Neuron (in vitro differentiated cells): ENCODE measurements around the gene PSEN1.

Source experiments
- H2AFZ ChIP-seq: one replicate; pipeline ENCODE4 v1.6.1; 2013; ENCODE audit warnings: low read depth, mild to moderate bottlenecking, inconsistent platforms, low read length, moderate library complexity
- H3K27me3 ChIP-seq: one replicate; pipeline ENCODE4 v1.6.1; 2013; ENCODE audit warnings: low read length; ENCODE audit not compliant: insufficient read depth
- H3K36me3 ChIP-seq: one replicate; pipeline ENCODE4 v1.6.1; 2013; ENCODE audit warnings: low read length; ENCODE audit not compliant: insufficient read depth
- H3K4me1 ChIP-seq: one replicate; pipeline ENCODE4 v1.6.1; 2013; ENCODE audit warnings: low read length; ENCODE audit not compliant: insufficient read depth
- H3K4me3 ChIP-seq: 2 replicates; pipeline ENCODE4 v1.5.1; 2013; ENCODE audit warnings: mild to moderate bottlenecking, low read length, moderate library complexity
- H3K9me3 ChIP-seq: one replicate; pipeline ENCODE4 v1.6.1; 2013; ENCODE audit warnings: low read length

The PSEN1 gene

DNA sequence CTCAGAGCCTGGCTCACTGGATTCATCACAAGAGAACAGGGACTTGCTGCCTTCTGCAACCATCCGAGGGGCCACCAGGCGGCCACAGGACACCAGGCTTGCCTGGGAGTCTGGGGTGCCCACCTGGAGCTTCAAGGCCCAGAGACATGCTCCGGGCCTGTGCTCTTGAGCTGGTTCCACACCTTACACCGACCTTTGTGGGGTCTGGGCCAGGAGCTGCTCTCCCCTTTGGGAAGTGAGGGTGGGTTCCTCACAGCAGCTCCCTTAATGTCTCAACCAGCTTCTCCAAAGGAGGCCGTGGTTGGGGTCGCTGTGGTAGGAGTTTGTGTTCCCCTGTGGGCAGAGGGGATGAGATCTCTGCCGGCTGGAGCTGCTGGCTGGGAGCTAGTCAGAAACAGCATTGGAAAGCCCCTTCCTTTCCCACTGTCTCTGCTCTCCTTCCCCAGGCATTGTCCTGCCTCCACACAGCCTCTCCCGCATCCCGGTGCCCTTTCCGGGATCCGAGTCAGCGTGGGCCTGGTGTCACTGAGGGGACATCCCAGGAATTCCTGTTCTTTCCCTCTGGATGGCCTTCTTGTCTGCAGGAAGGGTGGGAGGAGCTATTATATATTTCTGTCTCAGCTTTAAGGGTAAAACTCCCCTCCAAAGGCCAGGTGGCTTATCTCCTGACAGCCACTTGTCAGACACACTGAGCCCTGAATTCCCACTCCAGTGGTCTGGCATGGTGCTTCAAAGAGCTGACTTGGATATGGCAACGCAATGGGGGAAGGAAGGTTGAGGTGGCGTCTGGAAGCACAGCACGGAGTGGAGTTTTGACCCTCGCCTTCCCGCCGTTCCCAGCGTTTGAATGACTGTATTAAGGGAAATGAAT lies 95.9 kb downstream of the PSEN1 start:
- H3K27me3 ChIP-seq, result no peaks in the 10 kb centered on the region
- no peak overlapping the region for H3K4me3 ChIP-seq
- H3K9me3 ChIP-seq, result no peaks in the 10 kb centered on the region
- peaks cover 3% of the 10 kb centered on the region for H3K36me3 ChIP-seq
- peaks cover 34% of the 10 kb centered on the region for H3K4me1 ChIP-seq
- H2AFZ ChIP-seq, result no peak overlapping the region

DNA sequence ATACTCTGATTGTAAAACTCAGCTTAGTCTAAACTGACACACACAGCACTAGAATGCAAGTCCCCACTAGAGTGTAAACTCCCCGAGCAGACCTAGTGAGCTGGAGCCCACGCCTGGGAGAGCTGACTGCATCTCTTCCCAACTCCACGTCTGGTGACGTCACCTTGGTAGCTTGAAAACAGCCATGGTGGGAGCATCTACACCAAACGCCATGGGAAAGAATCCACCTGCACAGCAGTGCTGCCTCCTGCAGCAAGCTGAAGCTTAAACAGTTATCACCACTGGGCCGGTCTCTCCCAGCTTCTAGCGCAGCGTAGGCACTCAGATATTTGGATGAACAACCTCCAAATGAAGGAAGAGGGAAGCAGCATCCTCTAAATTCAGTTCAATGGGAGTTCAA lies 96.7 kb downstream of the PSEN1 start:
- no peak overlapping the region for H2AFZ ChIP-seq

DNA sequence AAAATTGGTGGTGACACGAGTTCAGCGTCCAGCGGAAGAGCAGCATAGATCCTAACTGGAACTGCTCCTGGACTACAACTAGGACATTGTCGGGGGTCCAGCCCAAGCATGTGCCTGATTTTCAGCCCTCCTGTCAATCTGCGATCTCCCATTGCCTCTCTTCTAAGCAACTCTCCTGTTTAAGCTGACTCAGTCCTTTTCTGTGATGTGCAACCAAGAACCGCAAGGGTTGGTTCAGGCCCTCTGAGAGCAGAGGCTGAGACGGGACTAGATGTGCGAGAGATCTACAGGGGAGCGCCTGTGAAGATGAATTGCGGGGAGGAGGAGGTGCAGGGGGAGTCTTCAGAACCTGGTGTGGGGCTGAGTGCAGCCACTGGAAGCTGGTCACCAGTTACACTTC lies 97.3 kb downstream of the PSEN1 start:
- Histone ChIP-seq H3K4me1 (peaks cover 31% of the 10 kb centered on the region), H3K9me3 (no peaks in the 10 kb centered on the region), H3K27me3 (no peaks in the 10 kb centered on the region), H2AFZ (no peak overlapping the region), H3K36me3 (peaks cover under 1% of the 10 kb centered on the region), H3K4me3 (no peak overlapping the region)

More for the DNA sequence above, 96.7 kb downstream of the PSEN1 start:
- H3K9me3 ChIP-seq, result no peaks in the 10 kb centered on the region
- H3K36me3 ChIP-seq, result peaks cover 3% of the 10 kb centered on the region
- H3K27me3 ChIP-seq, result no peaks in the 10 kb centered on the region
- H3K4me3 ChIP-seq, result no peak overlapping the region
- peaks cover 32% of the 10 kb centered on the region for H3K4me1 ChIP-seq

DNA sequence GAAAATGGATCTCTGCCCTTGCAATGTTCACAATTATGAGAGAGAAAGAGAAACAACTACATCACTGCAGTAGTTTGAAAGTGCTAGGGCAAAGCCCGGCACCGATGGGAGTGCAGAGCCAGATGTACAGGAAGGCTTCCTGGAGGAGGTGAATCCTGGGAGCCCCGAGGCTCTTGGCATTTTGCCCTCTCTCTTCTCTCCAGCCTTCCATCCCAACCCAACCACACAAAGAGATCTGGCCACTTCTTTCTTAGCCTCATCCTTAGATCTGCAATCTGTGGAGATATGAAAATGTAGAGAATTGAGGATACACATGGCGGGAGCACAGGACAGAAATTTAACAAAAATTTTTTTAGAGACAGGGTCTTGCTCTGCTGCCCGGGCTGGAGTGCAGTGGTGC lies 97.7 kb downstream of the PSEN1 start:
- Histone ChIP-seq H3K36me3 (no peaks in the 10 kb centered on the region), H3K4me1 (peaks cover 35% of the 10 kb centered on the region), H3K4me3 (no peak overlapping the region), H3K9me3 (no peaks in the 10 kb centered on the region), H2AFZ (no peak overlapping the region), H3K27me3 (no peaks in the 10 kb centered on the region)

DNA sequence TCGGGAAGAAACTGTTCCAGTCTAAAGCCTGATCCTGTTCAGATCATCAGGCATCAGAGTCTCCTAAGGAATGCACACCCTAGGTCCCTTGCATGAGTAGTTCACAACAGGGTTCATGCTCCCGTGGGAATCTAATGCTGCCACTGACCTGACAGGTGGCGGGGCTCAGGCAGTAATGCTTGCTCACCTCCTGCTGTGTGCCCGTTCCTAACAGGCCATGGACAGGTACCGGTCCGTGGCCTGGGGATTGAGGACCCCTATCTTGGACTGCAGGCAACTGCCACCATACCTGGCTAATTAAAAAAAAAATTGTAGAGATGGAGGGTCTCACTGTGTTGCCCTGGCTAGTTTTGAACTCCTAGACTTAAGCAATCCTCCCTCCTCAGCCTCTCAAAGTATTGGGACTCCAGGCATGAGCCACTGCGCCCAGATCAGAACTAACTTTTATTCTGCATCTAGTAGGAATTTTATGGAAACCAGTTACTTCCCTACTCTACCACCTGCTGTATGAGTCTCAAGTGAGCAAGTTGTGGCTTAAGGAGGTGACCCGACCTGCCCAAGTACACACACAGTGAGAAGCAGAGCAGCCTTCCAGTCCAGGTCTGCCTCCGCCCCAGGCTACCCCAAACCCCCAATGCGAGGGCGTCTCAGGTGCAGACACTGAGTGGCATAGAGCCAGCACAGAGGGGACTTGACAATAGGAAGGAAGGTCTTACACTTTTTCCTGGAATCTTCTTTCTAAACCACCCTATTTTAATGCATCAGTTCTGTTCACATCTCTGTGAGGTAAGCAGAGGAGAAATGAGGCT lies 98.5 kb downstream of the PSEN1 start:
- peak overlapping the region; percentile 15 for H3K4me3 ChIP-seq
- H3K4me1 ChIP-seq, result peaks cover 37% of the 10 kb centered on the region
- no peaks in the 10 kb centered on the region for H3K27me3 ChIP-seq
- H2AFZ ChIP-seq, result no peak overlapping the region
- H3K9me3 ChIP-seq, result no peaks in the 10 kb centered on the region
- no peaks in the 10 kb centered on the region for H3K36me3 ChIP-seq

DNA sequence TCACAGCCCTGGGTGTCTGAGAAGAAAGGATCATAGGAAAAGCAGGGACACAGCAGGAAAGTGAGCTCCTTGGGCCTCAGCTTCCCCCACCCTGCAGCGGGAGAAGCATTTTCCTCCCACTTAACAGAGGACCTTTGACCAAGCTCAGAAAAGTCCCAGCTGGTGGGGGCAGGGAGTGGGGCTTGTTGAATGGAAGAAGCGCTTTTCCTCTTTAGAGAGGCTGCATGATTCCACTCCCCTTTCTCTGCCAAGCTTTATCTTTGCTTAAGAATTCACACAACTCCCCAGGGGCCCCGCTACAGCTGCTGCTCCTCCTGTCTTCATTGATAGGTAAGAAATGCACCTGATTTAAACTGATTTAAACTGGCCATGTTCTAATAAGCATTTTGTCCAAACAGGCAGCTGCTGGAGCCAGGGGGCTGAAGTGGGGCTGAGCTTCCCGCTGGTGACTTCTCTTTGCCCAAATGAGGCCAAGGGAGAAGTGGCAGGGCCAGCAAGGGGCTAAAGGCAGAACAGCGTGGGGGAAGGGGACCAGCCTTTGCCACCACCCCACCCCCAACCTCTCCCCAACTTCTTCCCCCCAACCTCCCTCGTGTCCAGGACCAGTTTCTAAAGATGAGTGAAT lies 99.3 kb downstream of the PSEN1 start:
- no peaks in the 10 kb centered on the region for H3K27me3 ChIP-seq
- peak overlapping the region; percentile 15 for H3K4me3 ChIP-seq
- H2AFZ ChIP-seq, result peak overlapping the region; percentile 52
- peaks cover 37% of the 10 kb centered on the region for H3K4me1 ChIP-seq
- no peaks in the 10 kb centered on the region for H3K36me3 ChIP-seq
- no peaks in the 10 kb centered on the region for H3K9me3 ChIP-seq

DNA sequence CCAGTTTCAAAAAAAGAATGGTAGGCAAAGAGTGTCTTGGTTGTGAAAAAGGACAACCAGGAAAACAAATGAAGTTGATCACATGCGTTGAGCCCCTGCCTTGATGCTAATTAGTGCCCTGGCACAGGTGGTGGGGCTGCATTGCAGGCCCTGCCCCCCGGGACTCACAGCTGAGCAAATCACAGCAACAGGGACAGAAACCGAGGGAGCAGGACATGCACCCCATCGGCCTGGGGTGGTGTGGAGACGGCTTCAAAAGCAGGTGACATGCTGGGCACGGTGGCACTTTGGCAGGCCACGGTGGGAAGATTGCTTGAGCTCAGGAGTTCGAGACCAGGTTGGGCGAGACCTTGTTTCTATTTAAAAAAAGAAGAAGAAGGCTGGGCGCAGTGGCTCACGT lies 99.8 kb downstream of the PSEN1 start:
- H3K27me3 ChIP-seq, result no peaks in the 10 kb centered on the region
- peaks cover 37% of the 10 kb centered on the region for H3K4me1 ChIP-seq
- peak overlapping the region; percentile 52 for H2AFZ ChIP-seq
- no peaks in the 10 kb centered on the region for H3K36me3 ChIP-seq
- H3K9me3 ChIP-seq, result no peaks in the 10 kb centered on the region
- no peak overlapping the region for H3K4me3 ChIP-seq

DNA sequence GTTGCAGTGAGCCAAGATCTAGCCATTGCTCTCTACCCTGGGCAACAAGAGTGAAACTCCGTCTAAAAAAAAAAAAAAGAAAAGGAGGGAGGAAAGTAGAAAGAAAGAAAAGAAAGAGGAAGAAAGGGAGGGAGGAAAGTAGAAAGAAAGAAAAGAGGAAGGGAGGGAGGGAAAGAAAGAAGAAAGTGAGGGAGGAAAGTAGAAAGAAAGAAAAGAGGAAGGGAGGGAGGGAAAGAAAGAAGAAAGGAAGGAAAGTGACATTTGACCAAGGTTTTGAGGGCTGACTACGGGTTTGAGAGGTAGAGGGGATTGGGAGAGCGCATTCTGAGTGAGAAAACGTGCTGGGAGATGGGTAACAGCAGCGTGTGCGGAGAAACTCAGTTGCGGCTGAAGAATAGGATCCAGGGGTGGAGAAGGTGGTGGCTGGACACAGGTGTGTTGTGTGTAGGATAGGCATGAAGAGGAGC lies 100.5 kb downstream of the PSEN1 start:
- Histone ChIP-seq H2AFZ (no peak overlapping the region), H3K27me3 (no peaks in the 10 kb centered on the region), H3K4me3 (no peak overlapping the region), H3K9me3 (no peaks in the 10 kb centered on the region), H3K4me1 (peaks cover 38% of the 10 kb centered on the region), H3K36me3 (no peaks in the 10 kb centered on the region)

DNA sequence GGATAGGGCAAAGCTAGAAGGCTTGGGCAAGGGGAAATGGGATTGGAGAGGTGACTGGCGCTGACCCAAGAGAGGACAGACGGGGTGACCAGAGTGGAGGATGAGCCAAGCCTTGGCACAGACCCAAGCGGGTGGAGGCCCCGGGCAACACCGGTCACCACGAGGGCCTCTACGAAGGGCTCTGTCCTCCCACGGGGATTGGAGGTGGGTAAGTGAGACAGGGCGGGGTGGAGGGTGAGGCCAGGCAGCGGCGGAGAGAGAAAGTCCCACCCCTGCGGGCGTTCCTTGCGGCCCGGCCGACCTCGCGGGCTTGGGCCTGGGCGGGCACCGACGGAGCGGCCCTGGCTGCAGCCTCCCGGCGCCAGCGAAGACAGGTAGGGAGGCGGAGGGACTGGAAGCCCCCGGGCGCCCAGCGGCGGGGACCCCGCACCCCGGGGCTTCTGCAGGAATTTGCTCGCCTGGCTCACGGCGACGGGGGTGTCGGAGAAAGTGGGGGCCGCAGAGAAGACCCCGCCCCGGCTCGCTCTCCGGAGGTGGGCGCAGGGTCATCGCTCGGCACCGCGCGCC lies 101.0 kb downstream of the PSEN1 start, which contains the start of gene PAPLN:
Gene PAPLN, plus strand, starts transcription at position 288 of the 567 bp plus-strand sequence. CDS start 2,273 bp downstream, outside the sequence.
- Histone ChIP-seq H3K27me3 (no peaks in the 10 kb centered on the region), H3K36me3 (no peaks in the 10 kb centered on the region), H3K4me3 (peak within 1 kb of the TSS; percentile 14), H3K9me3 (no peaks in the 10 kb centered on the region), H3K4me1 (peaks cover 41% of the 10 kb centered on the region), H2AFZ (peak within 1 kb of the TSS; percentile 9)

DNA sequence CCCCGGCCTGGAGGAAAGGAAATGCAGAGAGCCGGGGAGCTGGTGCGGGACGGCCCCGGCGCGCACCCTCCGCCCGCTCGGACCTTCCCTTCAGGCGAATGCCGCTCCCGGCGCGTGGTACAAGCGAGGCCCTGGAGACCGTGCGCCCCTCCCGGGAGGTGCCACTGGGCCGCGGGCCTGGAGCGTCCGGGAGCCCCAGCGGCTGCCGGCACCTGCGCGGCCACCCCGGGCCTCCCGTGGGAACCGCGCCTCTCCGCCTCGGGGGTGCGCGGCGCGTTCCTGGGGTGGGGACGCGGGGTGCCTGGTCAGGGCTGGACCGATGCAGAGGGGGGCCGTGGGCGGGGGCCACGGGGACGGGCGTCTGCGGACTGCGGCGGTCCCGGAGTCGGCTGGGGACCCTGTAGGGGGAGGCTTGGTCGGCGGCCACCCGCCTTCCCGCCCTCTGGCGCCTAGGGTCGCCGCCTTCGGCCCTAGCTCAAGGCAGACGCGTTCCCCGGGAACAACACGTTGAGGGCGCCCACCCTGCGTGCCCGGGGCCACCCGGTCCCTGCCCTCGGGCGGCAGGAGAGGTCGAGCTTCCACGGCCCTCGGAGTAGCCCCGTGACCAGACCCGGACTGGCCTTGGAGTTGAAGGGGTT lies 101.6 kb downstream of the PSEN1 start:
- Histone ChIP-seq H3K27me3 (no peaks in the 10 kb centered on the region), H3K9me3 (no peaks in the 10 kb centered on the region), H3K4me3 (peak overlapping the region; percentile 14), H2AFZ (peak overlapping the region; percentile 9), H3K36me3 (no peaks in the 10 kb centered on the region), H3K4me1 (peaks cover 42% of the 10 kb centered on the region)

DNA sequence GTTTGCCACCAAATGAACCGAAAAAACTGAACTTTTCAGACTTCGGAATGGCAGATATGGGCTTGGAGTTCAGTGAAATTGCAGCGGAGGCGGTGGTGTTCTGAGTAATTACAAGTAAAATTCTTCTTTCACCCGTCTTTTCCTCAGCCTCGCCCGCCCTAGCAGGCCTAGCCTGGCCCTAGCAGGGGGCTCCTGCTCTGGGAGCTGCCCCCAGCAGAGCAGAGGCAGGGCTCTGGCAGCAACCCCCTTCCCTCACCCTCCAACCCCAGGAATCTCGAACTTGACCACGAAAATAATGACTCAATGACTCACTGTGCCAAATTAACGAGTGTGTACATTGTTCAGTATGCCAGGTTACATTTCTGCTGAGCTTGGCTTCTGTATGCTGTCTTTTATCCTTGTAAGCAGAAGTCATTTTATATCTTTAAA lies 102.1 kb downstream of the PSEN1 start:
- Histone ChIP-seq H3K4me1 (peaks cover 42% of the 10 kb centered on the region), H3K4me3 (peak overlapping the region; percentile 14), H3K9me3 (no peaks in the 10 kb centered on the region), H3K27me3 (no peaks in the 10 kb centered on the region), H3K36me3 (no peaks in the 10 kb centered on the region), H2AFZ (peak overlapping the region; percentile 9)

DNA sequence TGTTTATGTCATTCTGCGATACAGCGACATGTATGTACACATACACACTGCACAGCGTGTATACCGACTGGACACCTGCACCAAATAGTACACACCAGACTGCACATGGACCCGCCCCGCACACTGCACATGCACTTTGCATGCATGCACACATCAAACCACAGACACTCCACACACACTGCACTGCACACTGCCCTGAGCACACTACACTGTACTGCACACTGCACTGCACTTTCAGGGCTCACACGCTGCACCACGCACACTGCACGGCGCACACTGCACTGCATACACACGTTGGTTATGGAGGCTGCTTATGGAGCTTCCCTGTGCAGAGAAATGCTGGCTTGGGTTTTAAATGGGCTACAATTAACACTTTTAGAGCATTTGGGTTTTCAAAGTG lies 102.6 kb downstream of the PSEN1 start:
- Histone ChIP-seq H2AFZ (no peak overlapping the region), H3K4me3 (no peak overlapping the region), H3K36me3 (no peaks in the 10 kb centered on the region), H3K4me1 (peaks cover 42% of the 10 kb centered on the region), H3K9me3 (no peaks in the 10 kb centered on the region), H3K27me3 (no peaks in the 10 kb centered on the region)
